GM21526 (cell line): ENCODE data around the gene LZTS2.
"Not testable (repeated sequence)": the region's sequence is repeated elsewhere in the genome, so short reads cannot be mapped to it uniquely, and the experiment has no call there.

ENCODE experiments used
- ATAC-seq: cut with Tn5 transposase; IDR thresholded peaks from one replicate; pipeline ENCODE4 v1.9.1; 2021; ENCODE audit warnings: moderate library complexity; ENCODE audit not compliant: unreplicated experiment, low FRiP score

The LZTS2 gene

DNA sequence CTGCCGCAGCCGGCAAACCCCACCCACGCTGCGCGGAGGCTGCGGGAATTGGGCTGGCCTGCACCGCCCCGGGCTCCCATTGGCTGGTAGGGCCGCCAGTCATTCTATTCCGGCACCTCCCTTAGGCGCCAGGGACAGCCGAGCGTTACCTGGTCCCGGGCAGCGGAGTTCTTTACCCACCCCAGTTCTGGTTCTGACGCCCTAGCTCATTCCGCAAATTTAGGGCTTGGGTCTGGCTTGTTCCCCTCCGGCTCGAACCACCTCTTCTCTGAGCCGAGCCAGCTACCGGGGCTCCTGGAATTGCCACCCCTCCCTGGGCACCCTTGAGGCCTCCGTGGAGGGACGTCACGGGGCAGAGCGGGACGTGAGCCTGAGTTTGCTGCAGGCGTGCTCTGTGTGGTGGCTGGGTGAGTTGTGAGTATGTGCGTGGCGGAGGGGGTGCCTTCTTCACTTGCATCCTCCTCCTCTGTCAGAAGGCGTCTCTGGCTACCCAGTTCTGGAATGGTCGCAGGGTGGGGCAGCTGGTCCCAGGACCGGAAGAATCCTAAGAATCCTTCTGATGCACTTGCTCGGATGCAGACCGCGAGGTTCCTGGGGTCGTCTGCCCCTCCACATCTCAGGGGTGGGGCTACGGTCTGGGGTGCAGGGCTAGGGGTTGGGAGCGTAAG, 31.7 kb downstream of the LZTS2 start, which contains the start of the genes PDZD7 and SFXN3:
PDZD7 (minus strand) TSS at position 2 of the 668 bp plus-strand sequence. CDS start 910 bp downstream, outside the sequence.
SFXN3 (plus strand) TSS at position 107 of the 668 bp plus-strand sequence. CDS start 3,461 bp downstream, outside the sequence.
- peak; percentile 83 for ATAC-seq

DNA sequence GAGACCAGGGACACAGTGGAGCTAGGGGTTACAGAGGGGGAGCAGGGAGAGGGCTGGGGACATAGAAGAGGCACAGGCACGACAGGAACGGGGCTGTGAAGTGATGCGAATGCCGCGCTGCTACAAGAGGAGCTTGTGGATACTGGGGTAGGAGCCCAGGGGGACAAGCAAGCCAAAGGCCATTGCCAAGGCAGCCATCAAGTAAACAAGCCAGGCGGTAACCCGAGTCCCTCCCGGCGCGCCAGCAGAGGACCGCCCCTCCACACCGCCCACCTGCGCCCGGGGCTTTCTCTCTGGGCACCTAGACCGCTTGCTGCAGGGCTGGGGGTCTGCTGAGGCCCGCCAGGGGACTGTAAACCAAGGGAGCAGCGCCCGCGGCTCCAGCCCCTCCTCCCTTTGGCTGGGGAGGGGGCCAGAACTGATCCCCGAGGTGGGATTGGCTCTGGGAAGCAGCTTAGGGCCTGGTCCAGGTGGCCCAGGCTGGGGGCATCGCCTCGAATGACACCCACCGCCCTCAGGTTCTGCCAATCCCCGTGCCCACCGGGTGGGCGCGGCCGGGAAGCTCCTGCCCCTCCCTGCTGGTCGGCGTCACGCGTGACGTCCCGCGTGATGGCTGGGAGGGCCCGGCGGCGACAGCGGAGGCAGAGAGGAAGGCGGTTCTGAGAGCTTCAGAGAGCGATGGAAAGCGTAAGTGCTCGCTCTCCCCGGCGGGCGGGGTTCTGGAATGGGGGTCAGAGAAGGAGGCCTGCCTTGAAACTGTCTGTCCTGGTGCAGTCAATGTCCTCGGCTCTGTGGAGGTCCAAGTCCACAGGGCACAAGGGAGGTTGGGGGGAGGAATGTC, 32.4 kb downstream of the LZTS2 start:
- ATAC-seq, result no peak

GRCh38 chr10:101032637-101033224, 33.1 kb downstream of the LZTS2 start:
- no peak for ATAC-seq

DNA sequence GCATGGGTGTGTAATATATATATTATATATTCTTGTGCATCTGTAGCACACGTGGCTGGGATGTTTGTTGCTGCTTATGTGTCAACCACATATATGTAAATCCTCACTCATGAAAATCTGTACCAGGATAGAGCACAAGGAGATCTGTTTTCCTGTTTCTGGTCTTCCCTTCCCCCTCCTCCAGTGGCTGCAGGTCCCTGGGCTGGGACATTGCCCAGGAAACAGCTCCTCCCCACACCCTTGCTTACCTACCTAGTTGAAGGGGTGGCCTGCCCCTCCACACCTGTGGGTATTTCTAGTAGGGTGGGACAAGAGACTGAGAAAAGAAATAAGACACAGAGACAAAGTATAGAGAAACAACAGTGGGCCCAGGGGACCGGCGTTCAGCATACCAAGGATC, 33.7 kb downstream of the LZTS2 start:
- no peak for ATAC-seq

DNA sequence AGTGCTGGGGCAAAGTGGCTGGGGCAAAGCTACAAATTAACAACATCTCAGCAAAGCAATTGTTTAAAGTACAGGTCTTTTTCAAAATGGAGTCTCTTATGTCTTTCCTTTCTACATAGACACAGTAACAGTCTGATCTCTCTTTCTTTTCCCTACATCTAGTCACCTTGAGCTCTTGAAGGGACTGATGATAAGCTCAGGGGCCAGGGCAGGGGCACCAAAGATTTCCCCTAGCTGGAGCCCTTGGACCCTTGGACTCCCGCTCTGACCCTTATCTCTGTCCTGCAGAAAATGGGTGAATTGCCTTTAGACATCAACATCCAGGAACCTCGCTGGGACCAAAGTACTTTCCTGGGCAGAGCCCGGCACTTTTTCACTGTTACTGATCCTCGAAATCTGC, 34.8 kb downstream of the LZTS2 start:
- ATAC-seq, result not testable (repeated sequence)

DNA sequence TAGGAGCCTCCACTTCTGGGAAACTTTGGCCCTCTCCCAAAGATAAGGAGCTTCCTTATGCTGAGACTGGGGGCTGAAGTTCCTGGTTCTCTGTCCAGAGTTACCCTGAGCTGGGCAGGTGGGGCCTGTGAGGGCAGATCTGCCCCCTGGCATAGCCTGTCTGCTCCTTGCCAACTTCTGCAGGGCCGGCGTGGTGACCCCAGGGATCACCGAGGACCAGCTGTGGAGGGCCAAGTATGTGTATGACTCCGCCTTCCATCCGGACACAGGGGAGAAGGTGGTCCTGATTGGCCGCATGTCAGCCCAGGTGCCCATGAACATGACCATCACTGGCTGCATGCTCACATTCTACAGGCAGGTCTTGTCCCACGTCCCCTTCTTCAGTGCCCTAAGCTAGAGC, 35.7 kb downstream of the LZTS2 start:
- no peak for ATAC-seq

DNA sequence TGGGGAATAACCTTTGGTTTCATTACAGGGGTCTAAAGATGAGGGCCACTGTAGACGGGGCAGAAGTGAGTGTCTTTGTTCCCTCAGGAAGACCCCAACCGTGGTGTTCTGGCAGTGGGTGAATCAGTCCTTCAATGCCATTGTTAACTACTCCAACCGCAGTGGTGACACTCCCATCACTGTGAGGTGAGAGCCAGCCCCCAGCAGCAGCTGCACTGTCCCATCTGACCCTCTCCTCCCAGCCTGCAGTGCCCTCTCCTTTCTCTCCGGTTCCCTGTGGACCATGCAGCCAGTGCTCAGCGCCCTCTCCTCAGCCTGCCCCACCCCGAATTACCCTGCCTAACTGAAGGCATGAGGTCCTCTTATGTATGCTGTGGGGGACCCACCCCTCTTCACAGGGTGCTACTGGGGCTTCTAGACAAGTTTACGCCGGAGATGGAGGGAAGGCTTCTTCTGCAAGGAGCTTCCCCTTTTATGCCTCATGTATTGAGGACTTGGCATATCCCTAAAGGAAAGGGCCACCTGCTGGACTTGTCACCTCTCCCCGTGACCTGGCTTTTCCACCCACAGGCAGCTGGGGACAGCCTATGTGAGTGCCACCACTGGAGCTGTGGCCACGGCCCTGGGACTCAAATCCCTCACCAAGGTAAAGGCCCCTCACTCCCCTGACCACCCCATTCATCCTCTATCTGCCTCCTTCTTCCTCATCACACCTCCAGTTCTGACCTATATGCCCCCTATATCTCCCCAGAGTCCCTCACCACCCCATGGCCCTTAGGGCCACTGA, 36.5 kb downstream of the LZTS2 start:
- ATAC-seq, result no peak

DNA sequence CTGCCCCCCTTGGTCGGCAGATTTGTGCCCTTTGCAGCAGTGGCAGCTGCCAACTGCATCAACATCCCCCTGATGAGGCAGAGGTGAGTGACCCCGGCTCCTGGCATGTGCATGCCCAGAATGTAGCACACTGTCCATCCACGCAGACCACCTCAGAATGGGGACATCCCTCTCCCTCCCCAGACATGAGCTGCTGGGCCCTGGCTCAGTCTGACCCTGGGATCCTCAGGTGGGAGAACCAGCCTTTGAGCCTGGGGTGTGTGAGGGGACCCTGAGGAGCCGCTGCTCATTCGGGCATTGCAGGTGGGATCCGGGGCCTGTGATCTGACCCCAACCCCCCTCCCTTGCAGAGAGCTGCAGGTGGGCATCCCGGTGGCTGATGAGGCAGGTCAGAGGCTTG, 37.1 kb downstream of the LZTS2 start:
- no peak for ATAC-seq

DNA sequence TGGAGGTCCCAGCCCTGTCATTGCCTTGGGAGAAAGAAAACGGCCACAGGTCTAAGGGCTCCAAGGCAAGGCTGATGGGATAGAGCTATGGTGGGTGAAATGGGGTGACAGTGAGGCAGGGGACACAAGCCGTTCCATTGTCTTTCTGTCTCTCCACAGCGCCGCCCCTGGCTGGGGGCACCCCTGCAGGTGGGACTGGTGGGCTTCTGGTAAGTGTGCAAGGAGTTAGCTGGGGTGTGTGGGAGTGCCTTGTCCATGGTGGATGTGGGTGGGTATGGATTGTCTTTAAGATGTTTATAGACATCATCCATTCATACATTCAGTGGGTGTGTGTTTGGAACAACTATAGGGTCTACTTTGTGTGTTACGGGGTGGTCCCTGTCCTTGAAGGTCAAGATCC, 38.9 kb downstream of the LZTS2 start:
- no peak for ATAC-seq

DNA sequence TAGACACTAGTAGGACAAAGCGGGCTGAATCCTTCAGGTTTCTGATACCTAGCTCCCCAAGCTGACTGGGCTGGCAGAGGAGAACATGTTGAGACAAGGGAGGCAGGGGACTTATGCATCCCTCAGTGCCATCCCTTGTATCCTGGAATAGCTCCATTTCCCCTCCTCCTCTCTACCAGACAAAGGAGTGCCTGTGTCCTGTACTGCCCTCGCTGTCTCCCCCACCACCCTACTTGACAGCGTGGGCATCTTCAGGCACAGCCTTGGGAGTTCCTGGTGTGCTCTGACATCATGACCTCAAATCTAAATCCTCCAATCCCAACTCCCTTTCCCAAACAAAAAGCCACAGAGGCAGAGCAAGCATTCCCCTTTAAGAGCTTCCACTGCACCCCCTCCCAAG, 40.5 kb downstream of the LZTS2 start:
- no peak for ATAC-seq

DNA sequence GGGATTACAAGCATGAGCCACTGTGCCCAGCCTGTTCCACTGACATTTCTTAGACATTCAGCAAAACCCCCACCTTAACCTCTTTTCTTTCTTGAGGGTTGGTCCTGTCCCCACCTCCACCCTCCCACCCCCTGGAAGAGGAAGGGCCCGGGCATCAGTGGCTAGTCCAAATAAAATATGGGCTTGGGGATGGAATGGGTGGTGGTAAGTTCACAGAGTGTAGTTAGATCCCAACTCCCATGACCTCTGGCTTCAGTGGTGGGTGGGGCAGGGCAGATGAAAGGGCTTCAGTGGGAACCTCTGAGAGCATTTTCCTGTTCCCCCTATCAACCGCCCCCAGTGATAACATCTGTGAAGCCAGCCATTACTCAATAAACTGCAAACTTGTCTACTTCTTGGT, 41.2 kb downstream of the LZTS2 start:
- no peak for ATAC-seq

GRCh38 chr10:101041252-101041761, 41.7 kb downstream of the LZTS2 start:
- peak; percentile 60 for ATAC-seq

GRCh38 chr10:101042118-101042517, 42.5 kb downstream of the LZTS2 start:
- no peak for ATAC-seq

GRCh38 chr10:101042667-101043362, 43.2 kb downstream of the LZTS2 start:
- peak; percentile 88 for ATAC-seq

- ATAC-seq, result no peak
These were observed 43.7 kb downstream of the LZTS2 start for GRCh38 chr10:101043363-101043707.

- no peak for ATAC-seq
These were observed 44.5 kb downstream of the LZTS2 start for GRCh38 chr10:101044117-101044516.

GRCh38 chr10:101046332-101047238, 47.0 kb downstream of the LZTS2 start:
- ATAC-seq, result no peak

- ATAC-seq, result no peak
These were observed 47.7 kb downstream of the LZTS2 start for GRCh38 chr10:101047268-101047667.
